Ascending aorta (tissue), 2 donors: Measurements from ENCODE around the gene SMARCE1. TPM values are rescaled to one million over a fixed set of nuclear protein-coding genes. Genes with fewer than 3 reads are reported as not detected.
A peak's percentile ranks its signal among the peaks of the same experiment; 100 is the strongest.

Experiments
- DNase-seq, 2 donors: peaks; one replicate each; pipeline ENCODE4 v3.0.0-alpha.2; 2019; ENCODE audit warnings: low spot score in 2 of 2
- H3K27ac ChIP-seq, 2 donors: fragments of 200-600 bp; sonication (generic); one replicate each; pipeline ENCODE4 v1.5.1; 2016 to 2017; ENCODE audit warnings: mild to moderate bottlenecking in 1 of 2
- H3K27me3 ChIP-seq: fragments of 200-600 bp; sonication (generic); one replicate; pipeline ENCODE4 v1.5.1; 2017
- H3K36me3 ChIP-seq, 2 donors: fragments of 200-600 bp; sonication (generic); one replicate each; pipeline ENCODE4 v1.5.1; 2016
- H3K4me1 ChIP-seq, 2 donors: fragments of 200-600 bp; sonication (generic); one replicate each; pipeline ENCODE4 v1.5.1; 2016 to 2017; ENCODE audit warnings: mild to moderate bottlenecking in 1 of 2
- H3K4me3 ChIP-seq, 2 donors: fragments of 200-600 bp; sonication (generic); one replicate each; pipeline ENCODE4 v1.5.1; 2016 to 2017; ENCODE audit warnings: mild to moderate bottlenecking in 1 of 2
- H3K9me3 ChIP-seq, 2 donors: fragments of 200-600 bp; sonication (generic); one replicate each; pipeline ENCODE4 v1.5.1; 2016
- CTCF ChIP-seq, 3 experiments: fragments of 200-600 bp in 2 of 3; fragments of 450-650 bp in 1 of 3; sonication (generic) in 2 of 3; IDR thresholded peaks; one replicate each; pipeline ENCODE4 v1.5.1; 2016 to 2019; ENCODE audit warnings: antibody characterized with exemption in 3 of 3, mild to moderate bottlenecking in 1 of 3, moderate library complexity in 1 of 3
- intact Hi-C: fragments of 100-400 bp; cut with DNase I; formaldehyde crosslinking; loops from one replicate; pipeline ENCODE4 v1.15.1; 2023
- total RNA-seq: library from RNA; depleted of rRNA; stranded (reverse); fragments of >200 nt; gene quantifications from one replicate; pipeline ENCODE4 v1.1.0, GENCODE V29; 2016

Gene SMARCE1
- total RNA-seq, 1 donor from 2014 or later = 147 TPM

- H3K27me3 ChIP-seq = no peaks in the 10 kb centered on the region
- DNase-seq = no peak
- intact Hi-C loops = loop anchor here (5.0 to 10.0 kb wide), 3 partner anchors 179 to 1041 kb away; partner anchors contain the start of genes EIF1 and KRT10
- peaks cover 15 to 31% of the 10 kb centered on the region in 2 donors for H3K4me1 ChIP-seq
- peak overlapping the region in 1 of 2 donors; percentile 96 for H3K4me3 ChIP-seq
- H3K27ac ChIP-seq = no peak overlapping the region
- no peaks in the 10 kb centered on the region for H3K9me3 ChIP-seq
- H3K36me3 ChIP-seq = peaks cover 17 to 40% of the 10 kb centered on the region in 2 donors
- TF ChIP-seq CTCF (IDR thresholded peaks at IDR 0.05) = no peak
Measured at GRCh38 chr17:40645943-40646342, 1.7 kb downstream of the SMARCE1 start.

GRCh38 chr17:40645291-40645690 is 2.3 kb downstream of the SMARCE1 start:
- Histone ChIP-seq H3K4me3 (no peak overlapping the region), H3K9me3 (no peaks in the 10 kb centered on the region), H3K4me1 (peaks cover 15 to 31% of the 10 kb centered on the region in 2 donors), H3K27ac (no peak overlapping the region), H3K27me3 (no peaks in the 10 kb centered on the region), H3K36me3 (peaks cover 17 to 40% of the 10 kb centered on the region in 2 donors)
- DNase-seq = no peak
- intact Hi-C loops = loop anchor here (5.0 to 10.0 kb wide), 3 partner anchors 180 to 1042 kb away; partner anchors contain the start of genes EIF1 and KRT10
- no peak for TF ChIP-seq CTCF (IDR thresholded peaks at IDR 0.05)

GRCh38 chr17:40637931-40638330 is 9.7 kb downstream of the SMARCE1 start:
- Histone ChIP-seq H3K36me3 (peaks cover 64 to 70% of the 10 kb centered on the region in 2 donors), H3K9me3 (no peaks in the 10 kb centered on the region), H3K27me3 (no peaks in the 10 kb centered on the region), H3K4me3 (no peak overlapping the region), H3K4me1 (no peaks in the 10 kb centered on the region), H3K27ac (no peak overlapping the region)
- TF ChIP-seq CTCF (IDR thresholded peaks at IDR 0.05) = no peak
- intact Hi-C loops = no loop called here
- DNase-seq = no peak

- H3K36me3 ChIP-seq = peaks cover 82 to 92% of the 10 kb centered on the region in 2 donors
- intact Hi-C loops = no loop called here
- no peaks in the 10 kb centered on the region for H3K27me3 ChIP-seq
- no peaks in the 10 kb centered on the region for H3K4me1 ChIP-seq
- H3K9me3 ChIP-seq = no peaks in the 10 kb centered on the region
- no peak for TF ChIP-seq CTCF (IDR thresholded peaks at IDR 0.05)
- H3K4me3 ChIP-seq = no peak overlapping the region
- H3K27ac ChIP-seq = no peak overlapping the region
- no peak for DNase-seq
Measured at GRCh38 chr17:40633871-40634270, 13.7 kb downstream of the SMARCE1 start.

- intact Hi-C loops = no loop called here
- Histone ChIP-seq H3K27me3 (no peaks in the 10 kb centered on the region), H3K9me3 (no peaks in the 10 kb centered on the region), H3K36me3 (peaks cover 85 to 87% of the 10 kb centered on the region in 2 donors), H3K27ac (no peak overlapping the region), H3K4me3 (no peak overlapping the region), H3K4me1 (no peaks in the 10 kb centered on the region)
- TF ChIP-seq CTCF (IDR thresholded peaks at IDR 0.05) = no peak
- DNase-seq = no peak
Measured at GRCh38 chr17:40632216-40632615, 15.4 kb downstream of the SMARCE1 start.

GRCh38 chr17:40629842-40630241 is 17.8 kb downstream of the SMARCE1 start:
- H3K27ac ChIP-seq = no peak overlapping the region
- H3K9me3 ChIP-seq = no peaks in the 10 kb centered on the region
- no peak for DNase-seq
- intact Hi-C loops = no loop called here
- no peaks in the 10 kb centered on the region for H3K4me1 ChIP-seq
- peaks cover 64 to 66% of the 10 kb centered on the region in 2 donors for H3K36me3 ChIP-seq
- no peak overlapping the region for H3K4me3 ChIP-seq
- no peaks in the 10 kb centered on the region for H3K27me3 ChIP-seq
- TF ChIP-seq CTCF (IDR thresholded peaks at IDR 0.05) = no peak
